Stimulated activated CD8-positive, alpha-beta memory T cell treated with anti-CD3 and anti-CD28 coated beads, Interleukin-4, amount 100 ng/mL, for 1 hour (primary cell): ENCODE data around the gene NDUFB3.
A peak's percentile ranks its signal among the peaks of the same experiment; 100 is the strongest.
"Not testable (repeated sequence)": the region's sequence is repeated elsewhere in the genome, so short reads cannot be mapped to it uniquely, and the experiment has no call there.

Experiments used
- DNase-seq, 2 donors: peaks; one replicate each; pipeline ENCODE4 v3.0.0-alpha.2; 2020; ENCODE audit warnings: low read depth in 2 of 2, low spot score in 1 of 2

NDUFB3 gene

DNA sequence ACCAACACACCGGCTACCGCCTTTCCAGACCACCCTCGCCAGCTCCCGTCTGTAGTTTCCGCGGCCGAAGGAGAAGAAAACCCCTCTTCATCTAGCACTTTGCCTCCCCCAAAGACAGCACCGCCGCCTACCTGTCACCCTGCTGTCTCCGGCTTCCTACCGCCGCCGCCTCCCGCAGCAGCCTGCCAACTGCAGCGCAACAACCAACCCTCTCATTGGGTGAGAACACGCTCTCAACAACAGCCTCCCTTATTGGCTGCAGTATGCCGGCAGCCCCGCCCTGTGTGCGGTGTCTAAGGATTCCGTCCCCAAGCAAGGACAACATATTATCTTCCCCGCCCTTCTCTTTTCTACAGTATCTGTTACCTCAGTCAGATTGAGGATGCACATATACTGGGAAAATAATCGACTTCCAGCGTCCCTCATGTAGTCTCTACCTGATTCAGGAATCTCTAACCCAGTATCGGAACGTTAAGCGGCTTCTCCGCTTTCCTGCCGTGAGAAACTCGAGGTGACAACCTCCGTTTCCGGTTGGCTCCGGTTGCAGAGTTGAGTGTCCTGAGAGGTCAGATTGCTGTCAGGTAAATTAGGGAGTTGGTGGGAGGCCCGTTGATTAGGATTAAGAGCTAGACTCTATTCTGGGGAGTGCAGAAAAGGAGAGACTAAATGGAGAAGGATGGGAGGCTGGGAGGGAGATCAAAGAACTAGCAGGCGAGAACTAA is at the start of gene NDUFB3, which contains the start of gene HYCC2:
Gene NDUFB3, plus strand, starts transcription at position 523 of the 722 bp plus-strand sequence. CDS start 6,882 bp downstream, outside the sequence.
Gene HYCC2, minus strand, starts transcription at position 193 of the 722 bp plus-strand sequence. CDS start 47,662 bp downstream, outside the sequence.
- DNase-seq = peak; percentile 82 to 88

GRCh38 chr2:201024518-201024917 is 47.3 kb upstream of the NDUFB3 start:
- DNase-seq = no peak

DNA sequence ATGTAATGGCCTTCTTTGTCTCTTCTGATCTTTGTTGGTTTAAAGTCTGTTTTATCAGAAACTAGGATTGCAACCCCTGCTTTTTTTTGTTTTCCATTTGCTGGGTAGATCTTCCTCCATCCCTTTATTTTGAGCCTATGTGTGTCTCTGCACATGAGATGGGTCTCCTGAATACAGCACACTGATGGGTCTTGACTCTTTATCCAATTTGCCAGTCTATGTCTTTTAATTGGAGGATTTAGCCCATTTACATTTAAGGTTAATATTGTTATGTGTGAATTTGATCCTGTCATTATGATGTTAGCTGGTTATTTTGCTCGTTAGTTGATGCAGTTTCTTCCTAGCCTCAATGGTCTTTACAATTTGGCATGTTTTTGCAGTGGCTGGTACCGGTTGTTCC is 37.4 kb upstream of the NDUFB3 start:
- not testable (repeated sequence) for DNase-seq

- not testable (repeated sequence) for DNase-seq
Measured at GRCh38 chr2:201038361-201038760, 33.4 kb upstream of the NDUFB3 start.

DNA sequence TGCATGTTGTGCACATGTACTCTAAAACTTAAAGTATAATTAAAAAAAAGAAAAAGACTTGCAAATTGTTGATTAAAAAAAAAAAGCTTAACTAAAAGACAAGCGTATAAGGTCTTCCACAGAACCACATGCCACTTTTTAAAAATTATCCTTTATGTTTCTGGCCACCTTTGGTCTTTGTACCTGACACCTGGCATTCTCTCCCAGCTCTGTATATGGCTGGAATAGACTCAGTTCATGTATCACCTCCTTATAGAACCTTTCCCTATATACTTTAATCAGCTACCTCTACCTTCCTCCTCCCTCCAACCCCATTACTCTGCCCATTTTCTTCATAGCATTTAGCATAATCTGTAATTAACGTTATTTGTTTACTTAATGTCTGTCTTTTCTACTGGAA is 32.9 kb upstream of the NDUFB3 start:
- no peak for DNase-seq

DNA sequence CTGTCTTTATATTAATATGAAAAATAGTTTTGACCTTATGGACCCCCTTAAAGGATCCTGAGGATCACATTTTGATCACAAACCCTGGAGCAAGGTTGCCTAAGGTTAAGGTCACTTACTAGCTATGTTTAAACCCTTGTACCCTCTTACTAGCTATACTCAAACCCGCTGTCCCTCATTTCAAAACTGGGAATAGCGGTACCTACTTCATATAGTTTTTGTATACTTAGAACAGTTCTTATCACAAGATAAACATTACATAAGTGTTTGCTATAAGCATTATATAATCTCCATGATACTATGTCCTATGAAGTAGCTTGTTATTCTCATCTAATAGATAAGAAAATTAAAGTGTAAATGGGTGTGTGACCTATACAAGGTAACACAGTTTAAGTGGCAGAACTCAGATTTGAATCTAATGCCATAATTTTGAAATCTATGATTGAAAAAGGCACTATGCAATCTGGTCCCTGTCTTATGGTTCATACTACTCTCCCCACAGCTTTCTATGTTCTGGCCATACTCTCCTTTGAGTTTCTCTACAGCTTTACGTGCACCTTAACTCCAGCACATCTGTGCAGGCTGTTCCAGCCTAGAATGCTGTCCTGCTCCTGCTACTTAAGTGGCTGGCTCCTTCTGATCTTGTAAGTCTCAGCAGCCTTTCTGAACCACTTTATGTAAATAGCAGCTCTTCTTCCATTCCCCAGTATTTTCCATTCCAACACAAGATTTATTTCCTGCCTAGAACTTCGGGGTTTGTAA is 30.8 kb upstream of the NDUFB3 start:
- DNase-seq = no peak

DNA sequence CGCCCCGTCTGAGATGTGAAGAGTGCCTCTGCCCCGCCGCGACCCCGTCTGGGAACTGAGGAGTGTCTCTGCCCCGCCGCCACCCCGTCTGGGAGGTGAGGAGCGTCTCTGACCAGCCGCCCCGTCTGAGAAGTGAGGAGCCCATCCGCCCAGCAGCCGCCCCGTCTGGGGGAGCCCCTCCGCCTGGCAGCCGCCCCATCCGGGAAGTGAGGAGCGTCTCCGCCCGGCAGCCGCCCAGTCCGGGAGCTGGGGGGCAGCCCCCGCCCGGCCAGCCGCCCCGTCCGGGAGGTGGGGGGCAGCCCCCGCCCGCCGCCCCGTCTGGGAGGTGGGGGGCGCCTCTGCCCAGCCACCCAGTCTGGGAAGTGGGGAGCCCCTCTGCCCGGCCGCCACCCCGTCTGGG is 29.4 kb upstream of the NDUFB3 start:
- DNase-seq = not testable (repeated sequence)

- DNase-seq = not testable (repeated sequence)
Measured at GRCh38 chr2:201043050-201043449, 28.8 kb upstream of the NDUFB3 start.

DNA sequence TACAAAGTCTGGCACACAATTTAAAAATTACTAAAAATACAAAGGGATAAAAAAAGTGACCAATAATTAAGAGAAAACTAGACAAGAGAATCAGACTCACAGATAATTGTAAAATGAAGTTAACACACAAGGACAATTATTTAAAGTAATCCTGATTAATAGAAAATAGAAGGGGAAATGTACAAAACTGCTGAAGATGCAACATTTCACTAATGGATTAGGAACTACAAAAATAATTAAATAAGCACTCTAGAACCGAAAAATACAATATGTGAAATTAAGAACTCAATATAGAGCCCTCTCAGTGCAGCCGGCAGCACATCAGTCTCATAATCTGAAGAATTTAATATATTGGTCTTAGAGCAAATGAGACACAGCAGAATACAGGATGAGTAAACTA is 24.9 kb upstream of the NDUFB3 start:
- no peak for DNase-seq

DNA sequence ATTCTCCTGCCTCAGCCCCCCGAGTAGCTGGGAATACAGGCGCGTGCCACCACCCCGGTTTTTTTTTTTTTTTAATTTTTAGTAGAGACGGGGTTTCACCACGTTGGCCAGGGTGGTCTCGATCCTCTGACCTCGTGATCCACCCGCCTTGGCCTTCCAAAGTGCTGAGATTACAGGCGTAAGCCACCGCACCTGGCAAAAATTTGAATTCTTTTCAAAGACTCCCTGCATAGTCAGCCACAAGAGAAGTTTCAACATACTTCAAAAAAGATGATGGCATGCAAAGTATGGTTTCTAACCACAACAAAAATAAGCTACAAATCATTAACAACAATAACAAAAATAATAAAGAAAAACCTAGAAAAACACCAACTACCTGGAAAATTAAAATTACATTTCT is 22.3 kb upstream of the NDUFB3 start:
- DNase-seq = no peak

DNA sequence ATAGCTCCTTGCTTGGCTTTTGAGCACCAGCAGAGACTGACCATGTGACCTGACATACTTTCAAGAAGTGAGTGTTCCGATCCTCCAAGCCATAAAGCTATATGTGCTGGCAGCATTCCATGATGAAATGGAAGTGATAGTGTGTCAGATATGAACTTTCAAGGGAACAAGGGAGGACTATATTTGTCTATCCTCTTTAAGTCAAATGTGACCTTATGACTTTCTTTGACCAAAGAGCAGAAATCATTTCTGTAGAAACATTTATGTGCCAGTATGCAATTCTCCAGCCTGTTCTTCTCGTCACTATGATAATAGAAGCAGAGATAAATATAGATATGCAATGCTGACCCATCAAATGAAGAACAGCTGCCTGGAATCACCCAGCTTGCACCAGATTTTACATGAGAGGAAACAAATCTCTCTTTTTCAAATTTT is 14.7 kb upstream of the NDUFB3 start:
- no peak for DNase-seq

- DNase-seq = no peak
Measured at GRCh38 chr2:201057715-201058248, 14.0 kb upstream of the NDUFB3 start.

GRCh38 chr2:201058914-201059313 is 12.9 kb upstream of the NDUFB3 start:
- no peak for DNase-seq

GRCh38 chr2:201059961-201060755 is 11.6 kb upstream of the NDUFB3 start:
- DNase-seq = no peak

DNA sequence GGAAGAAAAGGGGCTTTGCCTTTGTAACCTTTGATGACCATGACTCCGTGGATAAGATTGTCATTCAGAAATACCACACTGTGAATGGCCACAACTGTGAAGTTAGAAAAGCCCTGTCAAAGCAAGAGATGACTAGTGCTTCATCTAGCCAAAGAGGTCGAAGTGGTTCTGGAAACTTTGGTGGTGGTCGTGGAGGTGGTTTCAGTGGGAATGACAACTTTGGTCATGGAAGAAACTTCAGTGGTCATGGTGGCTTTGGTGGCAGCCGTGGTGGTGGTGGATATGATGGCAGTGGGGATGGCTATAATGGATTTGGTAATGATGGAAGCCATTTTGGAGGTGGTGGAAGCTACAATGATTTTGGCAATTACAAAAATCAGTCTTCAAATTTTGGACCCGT is 8.3 kb upstream of the NDUFB3 start:
- DNase-seq = not testable (repeated sequence)

- no peak for DNase-seq
Measured at GRCh38 chr2:201064797-201065329, 6.9 kb upstream of the NDUFB3 start.

DNA sequence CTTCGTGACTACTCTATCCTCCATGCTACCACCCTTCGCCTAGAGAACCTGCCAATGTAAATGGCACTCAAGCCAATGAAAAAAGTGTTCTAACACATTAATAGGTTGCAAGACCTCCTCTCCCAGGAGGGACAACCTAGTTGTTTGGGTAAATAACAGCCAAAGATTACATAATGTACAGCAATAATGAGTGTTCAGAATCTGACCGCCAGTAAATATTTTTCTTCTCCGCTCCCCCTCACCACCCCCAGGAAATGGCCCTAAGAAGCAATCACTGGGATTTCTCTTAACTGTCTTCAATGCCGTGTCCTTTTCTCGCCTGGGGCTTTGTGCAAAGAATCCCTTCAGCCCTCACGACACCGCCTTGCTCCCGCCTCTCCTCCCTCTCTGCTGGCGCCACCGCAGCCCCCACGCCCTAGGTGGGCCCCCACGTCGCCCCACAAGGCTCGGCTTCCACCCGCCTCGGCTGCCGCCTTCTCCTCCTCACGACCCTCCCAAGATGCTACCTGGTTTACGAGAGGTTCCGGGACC is 788 bp upstream of the NDUFB3 start:
- DNase-seq = no peak

- DNase-seq = no peak
Measured at GRCh38 chr2:201072201-201072530, 365 bp downstream of the NDUFB3 start.

DNA sequence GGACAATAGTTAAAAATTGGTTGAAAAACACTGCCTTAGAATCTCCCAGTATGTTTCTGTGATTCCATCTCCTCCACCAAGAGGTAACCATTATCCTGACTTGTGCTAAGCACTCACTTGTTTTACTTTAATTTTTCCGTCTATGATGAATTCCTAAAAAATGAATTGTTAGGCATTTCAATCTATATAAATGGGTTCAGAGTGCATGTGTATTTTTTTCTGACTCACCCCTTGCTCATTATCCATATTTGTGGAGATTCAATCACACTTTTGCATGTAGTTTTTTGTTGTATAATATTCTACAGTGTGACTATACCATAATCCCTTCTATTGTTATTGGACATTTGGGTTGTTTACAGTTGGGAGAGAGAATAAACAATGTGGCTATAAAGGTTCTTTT is 1.3 kb downstream of the NDUFB3 start:
- DNase-seq = no peak

DNA sequence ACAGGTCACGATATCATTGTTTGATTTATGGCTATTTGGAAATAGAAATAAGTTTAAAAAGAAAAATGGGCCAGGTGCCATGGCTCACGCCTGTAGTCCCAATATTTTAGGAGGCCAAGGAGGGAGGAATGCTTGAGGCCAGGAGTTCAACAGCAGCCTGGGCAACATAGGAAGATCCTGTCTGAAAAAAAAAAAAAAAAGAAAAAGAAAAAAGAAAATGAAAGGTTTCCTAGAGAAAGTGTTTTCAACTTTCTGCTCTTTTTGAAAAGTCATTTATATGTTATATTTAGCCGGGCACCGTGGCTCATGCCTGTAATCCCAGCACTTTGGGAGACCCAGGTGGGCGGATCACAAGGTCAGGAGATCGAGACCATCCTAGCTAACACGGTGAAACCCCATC is 3.2 kb downstream of the NDUFB3 start:
- DNase-seq = no peak

DNA sequence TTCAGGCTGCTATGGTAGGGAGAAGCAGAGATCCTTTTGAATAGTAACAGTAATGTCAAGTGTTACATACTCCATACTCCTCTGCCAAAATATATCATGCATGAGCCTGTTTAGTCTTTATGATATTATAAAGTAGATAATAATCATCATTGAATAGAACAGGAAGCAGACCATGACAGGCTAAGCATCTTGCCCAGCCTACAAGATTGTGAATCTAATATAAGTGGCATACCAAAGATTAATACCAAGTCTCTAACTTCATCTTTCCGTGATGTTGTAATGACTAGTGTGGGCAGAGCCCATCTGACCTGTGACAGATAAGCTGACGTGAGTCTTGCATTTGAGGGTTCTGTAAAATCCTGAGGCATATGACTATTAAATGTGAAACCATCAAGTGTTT is 13.1 kb downstream of the NDUFB3 start:
- no peak for DNase-seq
